ENCODE results near the gene RHOF.

- TF ChIP-seq, protein P1, sequence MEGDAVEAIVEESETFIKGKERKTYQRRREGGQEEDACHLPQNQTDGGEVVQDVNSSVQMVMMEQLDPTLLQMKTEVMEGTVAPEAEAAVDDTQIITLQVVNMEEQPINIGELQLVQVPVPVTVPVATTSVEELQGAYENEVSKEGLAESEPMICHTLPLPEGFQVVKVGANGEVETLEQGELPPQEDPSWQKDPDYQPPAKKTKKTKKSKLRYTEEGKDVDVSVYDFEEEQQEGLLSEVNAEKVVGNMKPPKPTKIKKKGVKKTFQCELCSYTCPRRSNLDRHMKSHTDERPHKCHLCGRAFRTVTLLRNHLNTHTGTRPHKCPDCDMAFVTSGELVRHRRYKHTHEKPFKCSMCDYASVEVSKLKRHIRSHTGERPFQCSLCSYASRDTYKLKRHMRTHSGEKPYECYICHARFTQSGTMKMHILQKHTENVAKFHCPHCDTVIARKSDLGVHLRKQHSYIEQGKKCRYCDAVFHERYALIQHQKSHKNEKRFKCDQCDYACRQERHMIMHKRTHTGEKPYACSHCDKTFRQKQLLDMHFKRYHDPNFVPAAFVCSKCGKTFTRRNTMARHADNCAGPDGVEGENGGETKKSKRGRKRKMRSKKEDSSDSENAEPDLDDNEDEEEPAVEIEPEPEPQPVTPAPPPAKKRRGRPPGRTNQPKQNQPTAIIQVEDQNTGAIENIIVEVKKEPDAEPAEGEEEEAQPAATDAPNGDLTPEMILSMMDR (conservative IDR thresholded peaks at IDR 0.05; ENCODE audit: low read length), result no peak
- no peak for TF ChIP-seq EZH2phosphoT487 (IDR thresholded peaks at IDR 0.05; ENCODE audit: borderline replicate concordance, low read depth, low read length)
Measured at GRCh38 chr12:121740847-121741246, 52.6 kb downstream of the RHOF start.
